Liver (tissue), 9 donors: Measurements from ENCODE around the gene KNTC1. TPM values are rescaled to one million over a fixed set of nuclear protein-coding genes. Genes with fewer than 3 reads are reported as not detected.

ENCODE experiments used
- DNase-seq: peaks from one replicate; pipeline ENCODE4 v3.0.0-alpha.2; 2017; ENCODE audit warnings: low spot score
- H3K27ac ChIP-seq, 2 donors: one replicate each; pipeline ENCODE4 v1.7.0; 2013; ENCODE audit warnings: inconsistent platforms in 2 of 2, low read length in 2 of 2, control low read depth in 1 of 2, low read depth in 1 of 2, mild to moderate bottlenecking in 1 of 2
- H3K27me3 ChIP-seq, 4 donors: one replicate each; pipeline versions ENCODE4 v1.6.1 to v1.7.0; 2013; ENCODE audit warnings: low read length in 3 of 4, inconsistent platforms in 1 of 4, mild to moderate bottlenecking in 1 of 4, moderate library complexity in 1 of 4; ENCODE audit not compliant: control insufficient read depth in 4 of 4, insufficient read depth in 4 of 4
- H3K36me3 ChIP-seq, 4 donors: one replicate each; pipeline versions ENCODE4 v1.6.1 to v1.7.0; 2013; ENCODE audit warnings: low read length in 3 of 4, mild to moderate bottlenecking in 3 of 4, low read depth in 1 of 4, moderate library complexity in 1 of 4; ENCODE audit not compliant: control insufficient read depth in 4 of 4, insufficient read depth in 3 of 4
- H3K4me1 ChIP-seq, 4 donors: one replicate each; pipeline versions ENCODE4 v1.6.1 to v1.7.0; 2013; ENCODE audit warnings: low read length in 3 of 4, mild to moderate bottlenecking in 3 of 4, moderate library complexity in 1 of 4; ENCODE audit not compliant: control insufficient read depth in 4 of 4, insufficient read depth in 4 of 4
- H3K4me3 ChIP-seq, 3 donors: one replicate each; pipeline versions ENCODE4 v1.6.1 to v1.7.0; 2013; ENCODE audit warnings: low read length in 3 of 3, control low read depth in 1 of 3, low read depth in 1 of 3, mild to moderate bottlenecking in 1 of 3
- H3K9ac ChIP-seq, 2 donors: one replicate each; pipeline ENCODE4 v1.7.0; 2013; ENCODE audit warnings: low read length in 2 of 2, mild to moderate bottlenecking in 2 of 2, moderate library complexity in 2 of 2, control low read depth in 1 of 2, low read depth in 1 of 2
- H3K9me3 ChIP-seq, 4 donors: one replicate each; pipeline versions ENCODE4 v1.6.1 to v1.7.0; 2013; ENCODE audit warnings: low read length in 3 of 4; ENCODE audit not compliant: control insufficient read depth in 4 of 4
- CTCF ChIP-seq: fragments of 150-350 bp; IDR thresholded peaks from 2 replicates; pipeline ENCODE4 v1.5.1; 2017; ENCODE audit warnings: improper control_type of control experiment, low read depth, low read length; ENCODE audit not compliant: missing input control
- EGR1 ChIP-seq, 2 donors: IDR thresholded peaks; 2 replicates each; pipeline ENCODE4 v1.6.1; 2016 to 2018; ENCODE audit warnings: antibody characterized with exemption in 2 of 2, low read depth in 2 of 2
- FOXA1 ChIP-seq: IDR thresholded peaks from 2 replicates; pipeline ENCODE4 v1.6.1; 2016; ENCODE audit warnings: antibody characterized with exemption
- FOXA2 ChIP-seq: IDR thresholded peaks from 2 replicates; pipeline ENCODE4 v1.6.1; 2016; ENCODE audit warnings: antibody characterized with exemption
- GABPA ChIP-seq, 2 donors: IDR thresholded peaks in 1 of 2; conservative IDR thresholded peaks in 1 of 2; 2 replicates each; pipeline ENCODE4 v1.6.1; 2016; ENCODE audit warnings: antibody characterized with exemption in 2 of 2, mild to moderate bottlenecking in 1 of 2, moderate library complexity in 1 of 2
- HNF4A ChIP-seq, 2 donors: conservative IDR thresholded peaks; 2 replicates each; pipeline ENCODE4 v1.6.1; 2016; ENCODE audit warnings: antibody characterized with exemption in 2 of 2, mild to moderate bottlenecking in 2 of 2
- HNF4G ChIP-seq: IDR thresholded peaks from 2 replicates; pipeline ENCODE4 v1.6.1; 2016; ENCODE audit warnings: antibody characterized with exemption
- JUND ChIP-seq, 2 donors: IDR thresholded peaks; 2 replicates each; pipeline ENCODE4 v1.6.1; 2016; ENCODE audit warnings: antibody characterized with exemption in 2 of 2
- MAX ChIP-seq: IDR thresholded peaks from 2 replicates; pipeline ENCODE4 v1.6.1; 2016; ENCODE audit warnings: antibody characterized with exemption
- REST ChIP-seq: IDR thresholded peaks from 2 replicates; pipeline ENCODE4 v1.6.1; 2016; ENCODE audit warnings: antibody characterized with exemption, mild to moderate bottlenecking
- RXRA ChIP-seq, 2 donors: IDR thresholded peaks; 2 replicates each; pipeline ENCODE4 v1.6.1; 2017 to 2018; ENCODE audit warnings: antibody characterized with exemption in 2 of 2, mild to moderate bottlenecking in 1 of 2
- SP1 ChIP-seq: IDR thresholded peaks from 2 replicates; pipeline ENCODE4 v1.6.1; 2018; ENCODE audit warnings: antibody characterized with exemption, mild to moderate bottlenecking
- TAF1 ChIP-seq: conservative IDR thresholded peaks from 2 replicates; pipeline ENCODE4 v1.6.1; 2016; ENCODE audit warnings: antibody characterized with exemption, mild to moderate bottlenecking
- WGBS: extraction: QIAGEN DNeasy Blood & Tissue Kit; methylation state at CpG from one replicate; pipeline ENCODE4 v1.1.7; 2013; 5-methylcytosine and 5-hydroxymethylcytosine counted together
- polyA plus RNA-seq, 2 donors: library from polyadenylated mRNA; stranded (reverse) in 1 of 2; unstranded in 1 of 2; fragments of 200-250 nt in 1 of 2; fragments of >200 nt in 1 of 2; fragmentation: Nextera tagmentation in 1 of 2; extraction: Ambion mirVana in 1 of 2; gene quantifications; one replicate each; pipeline versions ENCODE4 v1.2.1 to v1.2.3, GENCODE V29; 2013 to 2015
- total RNA-seq, 2 donors: library from RNA; depleted of rRNA; stranded (reverse); fragments of >200 nt; gene quantifications; one replicate each; pipeline ENCODE4 v1.2.3, GENCODE V29; 2014
- TF ChIP-seq, protein P1 (sequence below): IDR thresholded peaks from 2 replicates; pipeline ENCODE4 v1.6.1; 2016; ENCODE audit warnings: antibody characterized with exemption
- TF ChIP-seq, protein P2 (sequence below): IDR thresholded peaks from 2 replicates; pipeline ENCODE4 v1.6.1; 2016; ENCODE audit warnings: antibody characterized with exemption
- donor health status: healthy.
- donor health status: healthy.
- donor health status: healthy.
- donor health status: healthy.
- donor health status: healthy.

Gene KNTC1
- total and polyA plus RNA-seq, 4 donors: 1.3 to 34.7 (median 4.0) TPM

- no peak for DNase-seq
- Histone ChIP-seq H3K4me3 (no peak overlapping the region), H3K9ac (no peak overlapping the region), H3K27ac (no peak overlapping the region), H3K9me3 (no peaks in the 10 kb centered on the region), H3K36me3 (peaks cover 2 to 6% (median 3%) of the 10 kb centered on the region in 4 donors), H3K27me3 (no peaks in the 10 kb centered on the region), H3K4me1 (no peaks in the 10 kb centered on the region)
- TF ChIP-seq, protein P1, sequence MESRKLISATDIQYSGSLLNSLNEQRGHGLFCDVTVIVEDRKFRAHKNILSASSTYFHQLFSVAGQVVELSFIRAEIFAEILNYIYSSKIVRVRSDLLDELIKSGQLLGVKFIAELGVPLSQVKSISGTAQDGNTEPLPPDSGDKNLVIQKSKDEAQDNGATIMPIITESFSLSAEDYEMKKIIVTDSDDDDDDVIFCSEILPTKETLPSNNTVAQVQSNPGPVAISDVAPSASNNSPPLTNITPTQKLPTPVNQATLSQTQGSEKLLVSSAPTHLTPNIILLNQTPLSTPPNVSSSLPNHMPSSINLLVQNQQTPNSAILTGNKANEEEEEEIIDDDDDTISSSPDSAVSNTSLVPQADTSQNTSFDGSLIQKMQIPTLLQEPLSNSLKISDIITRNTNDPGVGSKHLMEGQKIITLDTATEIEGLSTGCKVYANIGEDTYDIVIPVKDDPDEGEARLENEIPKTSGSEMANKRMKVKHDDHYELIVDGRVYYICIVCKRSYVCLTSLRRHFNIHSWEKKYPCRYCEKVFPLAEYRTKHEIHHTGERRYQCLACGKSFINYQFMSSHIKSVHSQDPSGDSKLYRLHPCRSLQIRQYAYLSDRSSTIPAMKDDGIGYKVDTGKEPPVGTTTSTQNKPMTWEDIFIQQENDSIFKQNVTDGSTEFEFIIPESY: no peak
- TF ChIP-seq FOXA1 (no peak), EGR1 (IDR thresholded peaks at IDR 0.05; ENCODE audit: low read depth in 2 of 2) (no peak), JUND (IDR thresholded peaks at IDR 0.05) (no peak), MAX (no peak), TAF1 (no peak), CTCF (no peak), REST (no peak), GABPA (IDR thresholded peaks at IDR 0.05 in 1 of 2, conservative IDR thresholded peaks at IDR 0.05 in 1 of 2) (no peak), RXRA (IDR thresholded peaks at IDR 0.05) (no peak), FOXA2 (no peak), SP1 (no peak), HNF4G (no peak)
- TF ChIP-seq, protein P2, sequence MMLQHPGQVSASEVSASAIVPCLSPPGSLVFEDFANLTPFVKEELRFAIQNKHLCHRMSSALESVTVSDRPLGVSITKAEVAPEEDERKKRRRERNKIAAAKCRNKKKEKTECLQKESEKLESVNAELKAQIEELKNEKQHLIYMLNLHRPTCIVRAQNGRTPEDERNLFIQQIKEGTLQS: no peak
- 92% methylated on average over 1 of the region's 1 CpG for WGBS
Observed at GRCh38 chr12:122614839-122615238, 87.8 kb downstream of the KNTC1 start.

DNA sequence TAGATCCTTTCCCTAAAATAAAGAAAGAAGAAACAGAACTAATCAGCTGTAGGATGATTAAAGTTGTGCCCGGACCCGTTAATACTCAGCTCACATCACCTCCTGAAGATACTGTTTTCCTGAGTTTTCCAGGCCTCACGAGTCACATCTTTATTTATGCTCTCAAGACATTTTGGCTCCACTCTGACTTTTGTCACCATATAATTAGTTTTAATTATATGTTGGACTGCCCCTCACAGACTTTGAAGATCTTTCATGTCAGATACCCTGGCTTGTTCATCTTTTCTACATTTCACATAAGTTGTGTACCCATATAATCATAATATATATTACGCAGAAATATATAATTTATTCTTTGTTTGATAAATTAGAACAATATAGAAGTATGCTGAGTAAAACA is 88.7 kb downstream of the KNTC1 start:
- H3K4me1 ChIP-seq: no peaks in the 10 kb centered on the region
- 76% methylated on average over 4 of the region's 4 CpGs for WGBS
- H3K36me3 ChIP-seq: peaks cover 2 to 6% (median 3%) of the 10 kb centered on the region in 4 donors
- H3K4me3 ChIP-seq: no peak overlapping the region
- H3K9ac ChIP-seq: no peak overlapping the region
- DNase-seq: no peak
- no peak overlapping the region for H3K27ac ChIP-seq
- TF ChIP-seq REST (no peak), HNF4A (conservative IDR thresholded peaks at IDR 0.05) (no peak), JUND (IDR thresholded peaks at IDR 0.05) (no peak), MAX (no peak)
- no peaks in the 10 kb centered on the region for H3K9me3 ChIP-seq
- H3K27me3 ChIP-seq: no peaks in the 10 kb centered on the region
